ENCODE measurements around the gene MAP1LC3B. TPM values are rescaled to one million over a fixed set of nuclear protein-coding genes. Genes with fewer than 3 reads are reported as not detected.
"Not testable (repeated sequence)": the region's sequence is repeated elsewhere in the genome, so short reads cannot be mapped to it uniquely, and the experiment has no call there.

The MAP1LC3B gene
- total and polyA plus RNA-seq, 5 experiments from 2014 or later: 58.0 to 117 (median 89.9) TPM

DNA sequence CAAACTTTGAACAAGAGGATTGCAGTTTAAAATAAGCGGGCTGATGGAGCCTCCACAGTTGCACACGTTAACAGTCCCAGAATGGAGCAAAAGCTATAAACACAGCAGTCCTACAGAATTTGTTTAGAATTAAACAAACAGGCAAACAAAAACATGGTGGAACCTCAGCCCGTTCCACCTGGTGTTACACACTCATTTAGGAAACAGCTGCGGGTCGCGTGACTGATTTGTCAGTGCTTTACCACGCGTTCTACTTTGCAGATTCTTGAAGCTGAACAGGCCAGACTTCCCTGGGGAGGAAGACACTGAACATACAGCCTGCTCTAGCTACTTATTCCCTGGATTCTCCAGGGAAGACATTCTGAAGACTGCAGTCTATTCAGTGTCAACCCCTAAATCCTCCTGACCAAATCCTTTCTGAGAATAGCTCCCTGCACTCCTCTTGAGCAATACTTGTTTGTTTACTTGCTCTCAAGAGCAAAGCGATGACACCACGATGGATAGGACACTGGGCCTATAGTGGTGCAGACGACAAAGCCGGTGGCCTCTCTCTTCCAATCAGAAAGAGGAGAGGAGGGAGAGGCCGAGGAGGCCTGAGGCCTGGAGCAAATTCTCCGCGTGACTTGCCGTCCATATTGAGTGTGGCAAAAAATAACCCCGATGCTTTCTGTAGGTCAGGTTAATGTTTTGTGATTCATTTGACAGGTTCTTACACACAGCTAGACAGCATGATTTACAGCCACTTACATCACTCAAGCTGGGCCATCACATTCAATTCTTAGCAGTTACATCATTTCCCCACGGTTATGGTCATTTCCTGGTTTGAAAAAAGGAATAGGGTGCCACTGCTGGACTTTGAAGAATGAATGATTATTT lies 4.0 kb upstream of the MAP1LC3B start:
- Mint-ChIP-seq H3K4me1 (peaks cover 15 to 51% (median 43%) of the 10 kb centered on the region in 4 donors), H3K27me3 (peaks cover 0 to 3% (median 0%) of the 10 kb centered on the region in 5 donors), H3K4me3 (peak overlapping the region; percentile 47 to 85 (median 74)), H3K27ac (peak overlapping the region; percentile 95 to 100 (median 97)), H3K36me3 (peaks cover 0 to 3% (median 0%) of the 10 kb centered on the region in 3 donors), H3K9me3 (peaks cover 0 to 4% (median 0%) of the 10 kb centered on the region in 9 donors)
- peak; percentile 65 to 71 for ATAC-seq
- POLR2A ChIA-PET: interaction anchor here (0.5 to 1.8 kb wide), 7 partner anchors 14 to 377 kb away, joined by 3 to 9 read pairs (median 4); partner anchors contain the start of genes C16orf95 and KLHDC4
- DNase-seq: peak; percentile 59 to 94 (median 84)

DNA sequence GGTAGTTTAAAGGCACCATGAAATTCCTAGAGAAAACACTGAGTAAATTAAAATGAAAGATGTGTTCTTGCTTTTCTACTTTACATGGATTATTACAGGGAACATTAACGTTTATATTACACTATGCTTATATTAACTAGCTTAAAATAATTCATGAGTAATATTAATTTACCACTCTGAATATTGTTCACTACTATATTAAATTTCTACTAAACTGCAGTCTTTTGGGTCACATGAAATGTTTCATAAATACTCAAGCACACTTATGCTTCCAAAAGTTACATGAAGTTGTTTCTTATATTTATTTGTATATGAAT lies 3.4 kb upstream of the MAP1LC3B start:
- peak overlapping the region; percentile 47 to 85 (median 74) for H3K4me3 Mint-ChIP-seq
- no peak for ATAC-seq
- H3K27me3 Mint-ChIP-seq: peaks cover 0 to 3% (median 0%) of the 10 kb centered on the region in 5 donors
- peaks cover 0 to 4% (median 0%) of the 10 kb centered on the region in 9 donors for H3K9me3 Mint-ChIP-seq
- DNase-seq: no peak
- peaks cover 0 to 3% (median 0%) of the 10 kb centered on the region in 3 donors for H3K36me3 Mint-ChIP-seq
- POLR2A ChIA-PET: interaction anchor here (0.6 to 1.8 kb wide), 7 partner anchors 13 to 376 kb away, joined by 3 to 9 read pairs (median 4); partner anchors contain the start of genes C16orf95 and KLHDC4
- H3K4me1 Mint-ChIP-seq: peaks cover 20 to 57% (median 48%) of the 10 kb centered on the region in 4 donors
- H3K27ac Mint-ChIP-seq: peak overlapping the region; percentile 95 to 100 (median 97)

DNA sequence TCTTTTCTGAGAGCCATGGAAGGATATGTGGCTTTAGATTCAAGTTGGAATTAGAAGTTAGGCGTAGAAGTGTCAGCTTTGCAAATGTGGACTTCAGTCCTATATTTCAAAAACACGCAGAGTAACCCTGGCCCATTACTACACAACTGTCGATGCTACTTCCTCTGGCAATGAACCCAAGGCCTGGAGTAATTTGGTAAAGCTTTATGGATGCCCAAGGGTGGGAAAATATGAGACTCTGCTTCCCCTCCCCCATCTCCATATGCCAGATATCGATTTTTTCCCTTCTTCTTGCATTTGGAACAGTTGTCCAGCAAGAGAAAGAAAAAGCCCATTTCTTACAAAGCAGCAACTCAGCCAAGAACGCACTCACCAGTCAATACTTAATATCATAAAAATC lies 2.9 kb upstream of the MAP1LC3B start:
- H3K4me3 Mint-ChIP-seq: peak overlapping the region in 1 of 10 donors; percentile 26
- no peaks in the 10 kb centered on the region for H3K27me3 Mint-ChIP-seq
- H3K27ac Mint-ChIP-seq: peak overlapping the region in 8 of 10 donors; percentile 51 to 96 (median 71)
- H3K9me3 Mint-ChIP-seq: no peaks in the 10 kb centered on the region
- H3K36me3 Mint-ChIP-seq: no peaks in the 10 kb centered on the region
- POLR2A ChIA-PET: interaction anchor here (0.6 to 1.8 kb wide), 4 partner anchors 26 to 277 kb away, joined by 4 to 9 read pairs (median 4); partner anchors contain the start of gene C16orf95
- ATAC-seq (no peak), DNase-seq (no peak)
- peaks cover 20 to 58% (median 49%) of the 10 kb centered on the region in 4 donors for H3K4me1 Mint-ChIP-seq

DNA sequence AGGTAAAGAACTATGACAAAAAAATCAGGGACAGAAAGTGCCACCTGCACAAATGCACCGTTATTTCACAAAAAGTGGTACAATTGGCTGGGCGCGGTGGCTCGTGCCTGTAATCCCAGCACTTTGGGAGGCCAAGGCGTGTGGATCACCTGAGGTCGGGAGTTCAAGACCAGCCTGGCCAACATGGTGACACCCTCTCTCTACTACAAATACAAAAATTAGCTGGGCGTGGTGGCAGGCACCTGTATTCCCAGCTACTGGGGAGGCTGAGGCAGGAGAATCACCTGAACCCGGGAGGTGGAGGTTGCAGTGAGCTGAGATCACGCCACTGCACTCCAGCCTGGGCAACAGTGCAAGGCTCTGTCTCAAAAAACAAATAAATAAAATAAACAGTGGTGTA lies 2.2 kb upstream of the MAP1LC3B start:
- H3K36me3 Mint-ChIP-seq, POLR2A ChIA-PET, H3K9me3 Mint-ChIP-seq, H3K27me3 Mint-ChIP-seq, ATAC-seq: not testable (repeated sequence)
- peak overlapping the region in 2 of 10 donors; percentile 3 to 24 for H3K4me3 Mint-ChIP-seq
- peaks cover 24 to 63% (median 54%) of the 10 kb centered on the region in 4 donors for H3K4me1 Mint-ChIP-seq
- H3K27ac Mint-ChIP-seq: peak overlapping the region in 7 of 10 donors; percentile 51 to 96 (median 69)
- peak in 1 of 10 donors; percentile 34 for DNase-seq

DNA sequence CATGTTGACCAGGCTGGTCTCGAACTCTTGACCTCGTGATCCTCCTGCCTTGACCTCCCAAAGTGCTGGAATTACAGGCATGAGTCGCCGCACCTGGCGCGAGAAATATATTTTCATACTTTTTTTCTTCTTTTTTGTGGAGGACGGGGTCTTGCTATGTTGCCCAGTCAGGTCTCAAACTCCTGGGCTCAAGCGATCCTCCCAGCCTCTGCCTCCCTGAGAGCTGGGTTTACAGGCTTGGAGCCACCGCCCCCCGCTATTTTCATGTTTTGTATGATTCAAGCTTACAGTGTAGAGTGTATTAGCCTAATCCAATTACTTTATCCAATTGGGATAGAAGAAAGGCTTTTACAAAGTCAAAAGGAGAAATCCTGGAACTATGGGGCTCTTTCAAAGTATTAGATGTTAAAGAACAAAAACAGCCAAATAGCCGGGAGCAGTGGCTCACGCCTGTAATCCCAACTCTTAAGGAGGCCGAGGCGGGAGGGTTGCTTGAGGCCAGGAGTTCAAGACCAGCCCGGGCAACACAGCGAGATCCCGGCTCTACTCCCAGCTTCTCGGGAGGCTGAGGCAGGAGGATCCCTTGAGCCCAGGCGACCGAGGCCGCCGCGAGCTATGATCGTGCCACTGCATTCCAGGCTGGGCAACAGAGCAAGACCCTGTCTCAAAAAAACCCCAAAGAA lies 1.4 kb upstream of the MAP1LC3B start:
- H3K27me3 Mint-ChIP-seq: no peaks in the 10 kb centered on the region
- peaks cover 0 to 8% (median 0%) of the 10 kb centered on the region in 3 donors for H3K36me3 Mint-ChIP-seq
- no peaks in the 10 kb centered on the region for H3K9me3 Mint-ChIP-seq
- peak overlapping the region; percentile 73 to 88 (median 86) for H3K4me3 Mint-ChIP-seq
- DNase-seq (peak in 1 of 10 donors; percentile 60), ATAC-seq (no peak)
- H3K27ac Mint-ChIP-seq: peak overlapping the region; percentile 72 to 97 (median 93)
- POLR2A ChIA-PET: no interaction called here
- H3K4me1 Mint-ChIP-seq: peaks cover 27 to 66% (median 59%) of the 10 kb centered on the region in 4 donors

DNA sequence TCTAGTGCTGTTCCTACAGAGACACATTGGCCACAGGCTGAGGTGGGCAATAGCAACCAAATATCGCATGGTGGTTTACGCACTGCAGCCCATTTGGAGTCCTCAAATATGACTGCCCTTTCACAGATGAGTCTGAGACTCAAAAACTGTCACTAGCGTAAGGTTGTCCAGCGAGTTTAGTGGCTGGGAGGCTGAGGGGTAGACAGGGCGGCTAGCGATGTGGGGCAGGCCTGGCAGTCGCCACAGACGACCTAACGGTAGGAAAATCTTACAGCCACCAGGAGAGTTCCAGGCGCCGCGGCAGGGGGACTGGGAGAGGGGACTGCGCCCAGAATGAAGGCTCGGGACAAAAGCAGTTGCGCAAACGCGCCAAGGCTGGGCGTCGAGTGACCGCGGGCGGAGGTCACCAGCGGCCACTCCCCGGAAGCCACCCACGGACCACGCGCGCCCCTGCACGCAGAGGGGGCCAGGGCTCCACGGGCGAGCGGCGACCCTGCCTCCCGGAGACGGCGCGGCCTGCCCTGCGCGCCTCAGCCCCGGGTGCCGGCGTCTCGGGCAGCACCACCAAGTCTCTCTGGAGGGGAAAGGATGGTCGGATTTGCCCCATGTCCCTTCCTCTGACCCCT lies 699 bp upstream of the MAP1LC3B start:
- no peak for ATAC-seq

DNA sequence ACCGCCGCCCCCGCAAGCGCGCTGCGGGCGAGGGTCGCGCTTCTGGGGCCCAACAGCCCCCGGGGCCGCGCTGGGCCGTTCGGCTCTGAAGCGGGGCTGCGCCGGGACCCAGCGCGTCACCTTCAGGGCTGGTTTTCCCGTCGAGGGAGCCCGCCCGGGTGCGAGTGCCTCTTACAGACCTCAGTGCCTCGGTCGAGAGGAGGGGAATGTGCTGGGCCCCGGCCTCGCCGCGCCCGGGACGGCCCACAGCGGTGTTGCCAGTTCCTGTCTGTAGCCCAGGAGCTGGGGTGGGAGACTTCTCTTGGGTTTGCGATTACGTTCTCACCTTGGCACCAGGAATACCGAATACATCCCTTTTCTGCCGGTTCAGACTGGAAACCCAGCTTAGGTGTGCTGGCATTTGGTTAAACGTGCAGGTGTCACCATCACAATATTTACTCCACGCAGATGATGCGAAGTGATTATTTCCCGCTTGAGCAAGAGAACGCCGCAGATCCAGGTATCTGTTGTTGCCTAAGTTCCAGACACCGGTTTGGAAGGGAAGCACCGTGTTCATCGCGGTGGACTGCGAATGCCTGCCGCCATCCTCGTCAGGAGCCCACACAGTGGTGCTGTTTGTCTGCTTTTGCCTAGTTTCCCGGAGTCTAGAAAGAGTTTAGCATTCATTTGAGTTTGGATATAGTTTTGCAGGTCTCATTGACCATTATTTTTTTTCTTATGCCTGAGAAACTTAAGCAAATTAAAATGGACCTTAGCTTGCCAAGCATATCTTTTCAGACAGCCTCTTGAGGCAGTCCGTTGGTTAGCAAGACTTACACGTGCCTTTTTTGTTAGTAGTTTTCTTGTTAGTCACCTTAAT lies 914 bp downstream of the MAP1LC3B start:
- ATAC-seq: no peak

More for the DNA sequence above, 699 bp upstream of the MAP1LC3B start:
- Mint-ChIP-seq H3K27ac (peak overlapping the region; percentile 72 to 97 (median 93)), H3K27me3 (no peaks in the 10 kb centered on the region), H3K36me3 (peaks cover 0 to 10% (median 0%) of the 10 kb centered on the region in 3 donors), H3K9me3 (no peaks in the 10 kb centered on the region), H3K4me3 (peak overlapping the region; percentile 74 to 88 (median 86)), H3K4me1 (peaks cover 27 to 63% (median 60%) of the 10 kb centered on the region in 4 donors)
- POLR2A ChIA-PET: interaction anchor here (3.1 kb wide), 1 partner anchor 245 kb away, joined by 12 read pairs; no protein-coding TSS in a partner anchor
- DNase-seq: peak in 3 of 10 donors; percentile 10 to 61 (median 17)

GRCh38 chr16:87393680-87394055 lies 1.5 kb downstream of the MAP1LC3B start:
- H3K4me3 Mint-ChIP-seq: peak overlapping the region; percentile 76 to 96 (median 94)
- peaks cover 21 to 57% (median 52%) of the 10 kb centered on the region in 4 donors for H3K4me1 Mint-ChIP-seq
- H3K9me3 Mint-ChIP-seq: no peaks in the 10 kb centered on the region
- H3K27ac Mint-ChIP-seq: peak overlapping the region; percentile 71 to 97 (median 94)
- peaks cover 0 to 23% (median 0%) of the 10 kb centered on the region in 3 donors for H3K36me3 Mint-ChIP-seq
- POLR2A ChIA-PET: interaction anchor here (0.6 to 4.2 kb wide), 7 partner anchors 7 to 372 kb away, joined by 3 to 50 read pairs (median 9); partner anchors contain the start of genes C16orf95, FBXO31 and KLHDC4
- no peak for DNase-seq
- no peak for ATAC-seq
- no peaks in the 10 kb centered on the region for H3K27me3 Mint-ChIP-seq

More for the DNA sequence above, 914 bp downstream of the MAP1LC3B start:
- POLR2A ChIA-PET: interaction anchor here (0.6 to 4.2 kb wide), 6 partner anchors 10 to 372 kb away, joined by 3 to 50 read pairs (median 8); partner anchors contain the start of genes C16orf95, FBXO31 and KLHDC4
- H3K4me1 Mint-ChIP-seq: peaks cover 23 to 58% (median 55%) of the 10 kb centered on the region in 4 donors
- H3K9me3 Mint-ChIP-seq: no peaks in the 10 kb centered on the region
- peak overlapping the region; percentile 76 to 96 (median 94) for H3K4me3 Mint-ChIP-seq
- H3K36me3 Mint-ChIP-seq: peaks cover 0 to 19% (median 0%) of the 10 kb centered on the region in 3 donors
- peak in 9 of 10 donors; percentile 16 to 69 (median 35) for DNase-seq
- peak overlapping the region; percentile 71 to 97 (median 94) for H3K27ac Mint-ChIP-seq
- no peaks in the 10 kb centered on the region for H3K27me3 Mint-ChIP-seq

- Mint-ChIP-seq H3K4me1 (peaks cover 21 to 50% (median 47%) of the 10 kb centered on the region in 4 donors), H3K27me3 (no peaks in the 10 kb centered on the region), H3K4me3 (peak overlapping the region in 1 of 10 donors; percentile 39), H3K27ac (peak overlapping the region in 2 of 10 donors; percentile 1 to 34), H3K36me3 (peaks cover 0 to 39% (median 3%) of the 10 kb centered on the region in 3 donors), H3K9me3 (no peaks in the 10 kb centered on the region)
- no peak for DNase-seq
- ATAC-seq: no peak
- POLR2A ChIA-PET: interaction anchor here (1.5 to 4.2 kb wide), 2 partner anchors 9 to 12 kb away, joined by 6 to 50 read pairs; partner anchors contain the start of gene FBXO31
Measured at GRCh38 chr16:87395181-87395842, 3.2 kb downstream of the MAP1LC3B start.

- Mint-ChIP-seq H3K4me1 (no peaks in the 10 kb centered on the region), H3K27me3 (no peaks in the 10 kb centered on the region), H3K36me3 (peaks cover 0 to 86% (median 19%) of the 10 kb centered on the region in 3 donors), H3K9me3 (no peaks in the 10 kb centered on the region), H3K27ac (peak overlapping the region in 3 of 10 donors; percentile 19 to 79 (median 25)), H3K4me3 (peak overlapping the region in 1 of 10 donors; percentile 10)
- POLR2A ChIA-PET: no interaction called here
- DNase-seq (peak in 1 of 10 donors; percentile 31), ATAC-seq (no peak)
Measured at GRCh38 chr16:87404764-87405625, 12.9 kb downstream of the MAP1LC3B start.
